GM12892 (cell line): ENCODE results near the gene HHIPL1.
A peak's percentile ranks its signal among the peaks of the same experiment; 100 is the strongest.

Source experiments
- DNase-seq: peaks from one replicate; pipeline ENCODE4 v3.0.0; 2011; ENCODE audit not compliant: insufficient read length
- FAIRE-seq: peaks from 2 replicates; lab custom pipeline; 2011; peaks lifted over from hg19 to GRCh38; lab: Jason Lieb, UNC
- POLR2A ChIP-seq: IDR thresholded peaks from 2 replicates; pipeline ENCODE4 v1.6.1; 2011; ENCODE audit warnings: low read depth, low read length, control low read depth
- POLR2AphosphoS5 ChIP-seq: IDR thresholded peaks from 2 replicates; pipeline ENCODE4 v1.6.1; 2011; ENCODE audit warnings: low read depth, low read length, control low read depth
- TAF1 ChIP-seq: IDR thresholded peaks from 2 replicates; pipeline ENCODE4 v1.6.1; 2011; ENCODE audit warnings: low read depth, mild to moderate bottlenecking, control low read depth, low read length, borderline replicate concordance

HHIPL1 gene

GRCh38 chr14:99683619-99684409 lies 38.9 kb downstream of the HHIPL1 start, which contains the start of gene CYP46A1:
Gene CYP46A1, plus strand, starts transcription at chr14:99684298. Its CDS starts 120 bp downstream, at chr14:99684418.
- FAIRE-seq (peak; percentile 96), DNase-seq (peak; percentile 96)
- TF ChIP-seq POLR2AphosphoS5 (no peak), POLR2A (peak; percentile 64)

DNA sequence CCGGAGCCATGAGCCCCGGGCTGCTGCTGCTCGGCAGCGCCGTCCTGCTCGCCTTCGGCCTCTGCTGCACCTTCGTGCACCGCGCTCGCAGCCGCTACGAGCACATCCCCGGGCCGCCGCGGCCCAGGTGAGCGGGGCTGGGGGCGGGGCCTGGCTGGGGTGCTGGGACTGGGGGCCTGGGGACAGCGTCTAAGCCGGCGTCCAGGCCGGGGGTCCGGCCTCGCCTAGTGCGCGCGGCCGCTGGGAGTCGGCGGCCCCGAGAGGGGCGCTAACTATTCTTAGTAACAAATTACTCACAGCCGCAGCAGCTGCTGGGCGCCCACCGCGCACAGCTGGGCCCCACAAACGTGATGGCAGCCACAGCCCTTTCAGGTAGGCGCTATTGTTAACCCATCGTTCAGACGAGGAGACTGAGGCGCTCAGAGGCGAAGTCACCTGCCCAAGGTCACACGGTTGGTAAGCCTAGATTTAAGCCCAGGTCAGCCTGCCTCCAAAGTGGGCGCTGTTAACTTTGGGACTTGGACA lies 39.5 kb downstream of the HHIPL1 start:
- no peak for FAIRE-seq

GRCh38 chr14:99685151-99685591 lies 40.2 kb downstream of the HHIPL1 start:
- no peak for FAIRE-seq
- TF ChIP-seq POLR2A = no peak
- no peak for TF ChIP-seq POLR2AphosphoS5
- TF ChIP-seq TAF1 = no peak
- DNase-seq = no peak

More for the DNA sequence above, 39.5 kb downstream of the HHIPL1 start:
- no peak for TF ChIP-seq TAF1
- no peak for TF ChIP-seq POLR2A
- no peak for TF ChIP-seq POLR2AphosphoS5
- no peak for DNase-seq

GRCh38 chr14:99685596-99685995 lies 40.7 kb downstream of the HHIPL1 start:
- DNase-seq (no peak), FAIRE-seq (no peak)
- no peak for TF ChIP-seq TAF1
- TF ChIP-seq POLR2A = no peak
- TF ChIP-seq POLR2AphosphoS5 = no peak

DNA sequence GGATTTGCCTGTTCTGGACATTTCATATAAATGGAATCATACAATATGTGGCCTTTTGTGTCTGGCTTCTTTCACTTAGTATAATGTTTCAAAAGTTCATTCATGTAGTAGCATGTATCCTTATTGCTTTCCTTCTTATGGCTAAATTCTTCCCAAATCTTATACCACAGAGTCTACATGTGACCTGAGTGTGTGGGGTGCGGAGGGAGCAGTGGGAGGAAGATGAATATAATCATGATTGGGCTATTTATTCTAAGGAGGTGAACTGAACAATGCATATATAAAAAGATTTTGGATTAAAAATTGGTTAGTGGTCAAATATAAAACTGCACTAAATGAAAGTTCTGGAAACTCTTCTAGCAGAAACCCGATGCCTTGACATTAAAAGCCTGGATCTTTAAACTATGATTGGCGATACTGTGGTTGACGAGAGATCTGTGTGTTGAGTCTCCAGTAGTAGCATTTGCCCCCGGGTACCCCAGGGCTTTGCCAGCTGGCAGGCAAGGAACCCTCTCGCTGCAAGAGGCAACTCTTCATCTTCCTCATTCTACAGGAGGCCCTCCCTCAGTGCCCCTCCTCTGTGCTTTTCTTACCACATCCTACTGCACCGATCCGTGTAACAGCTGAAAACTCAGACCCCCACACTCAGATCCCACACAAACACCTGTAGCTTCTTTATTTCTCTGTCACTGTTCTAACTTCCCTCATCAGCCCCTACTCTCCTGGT lies 41.8 kb downstream of the HHIPL1 start:
- DNase-seq (no peak), FAIRE-seq (no peak)
- TF ChIP-seq TAF1 = no peak
- TF ChIP-seq POLR2AphosphoS5 = no peak
- TF ChIP-seq POLR2A = no peak

GRCh38 chr14:99687284-99688209 lies 42.6 kb downstream of the HHIPL1 start:
- FAIRE-seq (no peak), DNase-seq (no peak)
- TF ChIP-seq POLR2AphosphoS5 (no peak), POLR2A (no peak), TAF1 (no peak)

- FAIRE-seq = no peak
Measured at GRCh38 chr14:99688210-99688581, 43.3 kb downstream of the HHIPL1 start.

GRCh38 chr14:99688629-99689028 lies 43.7 kb downstream of the HHIPL1 start:
- TF ChIP-seq TAF1 (no peak), POLR2AphosphoS5 (no peak), POLR2A (no peak)

More at GRCh38 chr14:99688210-99688581, 43.3 kb downstream of the HHIPL1 start:
- TF ChIP-seq POLR2A = no peak
- no peak for TF ChIP-seq POLR2AphosphoS5
- no peak for TF ChIP-seq TAF1
- no peak for DNase-seq

GRCh38 chr14:99689266-99690236 lies 44.6 kb downstream of the HHIPL1 start:
- FAIRE-seq = no peak

More at GRCh38 chr14:99688629-99689028, 43.7 kb downstream of the HHIPL1 start:
- DNase-seq = no peak
- no peak for FAIRE-seq

More at GRCh38 chr14:99689266-99690236, 44.6 kb downstream of the HHIPL1 start:
- no peak for DNase-seq
- TF ChIP-seq POLR2A (no peak), POLR2AphosphoS5 (no peak), TAF1 (no peak)
